Kidney (tissue), 14 donors: ENCODE measurements around the gene FOXP2. TPM values are rescaled to one million over a fixed set of nuclear protein-coding genes. Genes with fewer than 3 reads are reported as not detected.
"Not testable (repeated sequence)": the region's sequence is repeated elsewhere in the genome, so short reads cannot be mapped to it uniquely, and the experiment has no call there.

Experiments
- DNase-seq, 5 donors: peaks; one replicate each; pipeline ENCODE4 v3.0.0-alpha.2; 2013 to 2020
- FAIRE-seq: peaks from 2 replicates; lab custom pipeline; 2012; peaks lifted over from hg19 to GRCh38; lab: Jason Lieb, UNC
- H3K27ac ChIP-seq, 2 donors: one replicate each; pipeline ENCODE4 v1.7.0; 2013; ENCODE audit warnings: low read depth in 2 of 2, low read length in 2 of 2, inconsistent platforms in 1 of 2
- H3K27me3 ChIP-seq: one replicate; pipeline ENCODE4 v1.7.1; 2013; ENCODE audit warnings: low read length, inconsistent platforms; ENCODE audit not compliant: control insufficient read depth, insufficient read depth
- H3K36me3 ChIP-seq, 3 donors: one replicate each; pipeline versions ENCODE4 v1.7.0 to v1.7.1; 2013; ENCODE audit warnings: low read length in 3 of 3, control low read depth in 1 of 3, inconsistent platforms in 1 of 3; ENCODE audit not compliant: insufficient read depth in 3 of 3, control insufficient read depth in 2 of 3
- H3K4me1 ChIP-seq, 3 donors: one replicate each; pipeline versions ENCODE4 v1.7.0 to v1.7.1; 2013; ENCODE audit warnings: low read length in 3 of 3, inconsistent platforms in 1 of 3, low read depth in 1 of 3; ENCODE audit not compliant: control insufficient read depth in 2 of 3, insufficient read depth in 2 of 3
- H3K4me3 ChIP-seq, 3 donors: one replicate each; pipeline versions ENCODE4 v1.7.0 to v1.8.1; 2013; ENCODE audit warnings: low read length in 3 of 3, control low read depth in 1 of 3, inconsistent platforms in 1 of 3
- H3K9ac ChIP-seq, 3 donors: one replicate each; pipeline versions ENCODE4 v1.7.0 to v1.7.1; 2013; ENCODE audit warnings: low read length in 3 of 3, control low read depth in 1 of 3, inconsistent platforms in 1 of 3
- H3K9me3 ChIP-seq, 3 donors: one replicate each; pipeline versions ENCODE4 v1.7.0 to v1.7.1; 2013; ENCODE audit warnings: low read length in 3 of 3, control low read depth in 1 of 3, inconsistent platforms in 1 of 3; ENCODE audit not compliant: control insufficient read depth in 2 of 3, insufficient read depth in 1 of 3
- CTCF ChIP-seq: IDR thresholded peaks from 3 replicates; pipeline ENCODE4 v1.5.1; 2012; ENCODE audit warnings: mild to moderate bottlenecking, moderate library complexity, borderline replicate concordance; ENCODE audit not compliant: insufficient read depth; ENCODE audit errors: extremely low read depth
- intact Hi-C: fragments of 100-400 bp; cut with DNase I; formaldehyde crosslinking; loops from one replicate; pipeline ENCODE4 v1.11.1; 2022
- polyA plus RNA-seq: library from polyadenylated mRNA; stranded (reverse); fragments of 350-450 nt; fragmentation: Illumina TruSeq; extraction: RNeasy Lipid Tissue Mini Kit (QIAGEN cat#74804); gene quantifications from one replicate; pipeline ENCODE4 v1.2.3, GENCODE V29; 2014; ENCODE audit warnings: low read depth, low replicate concordance; ENCODE audit not compliant: insufficient read depth
- total RNA-seq: library from RNA; stranded (reverse); fragmentation: NEBNext Ultra II Directional; extraction: Animal tissue kit (Norgen Biotek cat#: 25700); gene quantifications from one replicate; pipeline ENCODE4 v1.2.1, GENCODE V29; 2021
- donor health status: control.
- donor health status: control.
- donor health status: control.
- donor health status: control.
- donor health status: control.
- donor health status: DM: yes; HTN: yes; CAD: no.
- donor health status: Normal renal cell carcinoma (clear cell type).

The FOXP2 gene
- total and polyA plus RNA-seq, 2 donors from 2014 or later = 0.69 to 8.0 TPM

DNA sequence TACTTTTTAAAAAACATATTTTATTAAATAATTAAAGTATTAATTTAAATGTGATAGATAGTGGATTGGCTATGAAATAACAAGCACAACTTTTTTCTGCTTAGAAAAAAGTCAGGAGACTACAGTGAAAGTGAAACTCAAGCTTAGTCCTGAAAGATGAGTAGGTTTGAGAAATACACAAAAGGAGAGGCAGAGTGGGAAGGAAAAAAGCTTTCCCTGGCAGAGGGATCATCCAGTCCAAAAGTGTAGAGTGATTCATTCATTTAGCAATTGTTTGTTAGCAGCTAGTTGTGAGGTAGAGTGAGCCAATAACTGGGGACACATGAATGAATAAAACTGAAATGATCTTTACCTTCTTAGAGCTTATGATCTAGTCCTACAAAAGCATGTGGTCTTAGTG, 93.5 kb downstream of the FOXP2 start:
- no peaks in the 10 kb centered on the region for H3K9me3 ChIP-seq
- H3K27ac ChIP-seq = no peak overlapping the region
- intact Hi-C loops = no loop called here
- no peaks in the 10 kb centered on the region for H3K36me3 ChIP-seq
- H3K4me1 ChIP-seq = no peaks in the 10 kb centered on the region
- FAIRE-seq (no peak), DNase-seq (no peak)
- no peak overlapping the region for H3K9ac ChIP-seq
- TF ChIP-seq CTCF = no peak
- H3K4me3 ChIP-seq = no peak overlapping the region
- H3K27me3 ChIP-seq = no peaks in the 10 kb centered on the region

DNA sequence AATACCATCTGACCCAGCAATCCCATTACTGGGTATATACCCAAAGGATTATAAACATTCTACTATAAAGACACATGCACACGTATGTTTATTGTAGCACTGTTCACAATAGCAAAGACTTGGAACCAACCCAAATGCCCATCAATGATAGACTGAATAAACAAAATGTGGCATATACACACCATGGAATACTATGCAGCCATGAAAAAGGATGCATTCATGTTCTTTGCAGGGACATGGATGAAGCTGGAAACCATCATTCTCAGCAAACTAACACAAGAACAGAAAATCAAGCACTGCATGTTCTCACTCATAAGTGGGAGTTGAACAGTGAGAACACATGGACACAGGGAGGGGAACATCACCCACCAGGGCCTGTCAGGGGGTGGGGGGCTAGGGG, 96.2 kb downstream of the FOXP2 start:
- H3K36me3 ChIP-seq, FAIRE-seq, H3K4me3 ChIP-seq, H3K9ac ChIP-seq, intact Hi-C loops, DNase-seq, H3K27ac ChIP-seq, H3K27me3 ChIP-seq, H3K9me3 ChIP-seq, H3K4me1 ChIP-seq: not testable (repeated sequence)

- TF ChIP-seq CTCF = no peak
- intact Hi-C loops = no loop called here
- Histone ChIP-seq H3K27me3 (no peaks in the 10 kb centered on the region), H3K4me3 (no peak overlapping the region), H3K36me3 (no peaks in the 10 kb centered on the region), H3K9me3 (no peaks in the 10 kb centered on the region), H3K9ac (no peak overlapping the region), H3K27ac (no peak overlapping the region), H3K4me1 (no peaks in the 10 kb centered on the region)
- FAIRE-seq = no peak
- DNase-seq = peak in 2 of 5 donors; percentile 6 to 17
Measured at GRCh38 chr7:114519240-114519639, 104.6 kb downstream of the FOXP2 start.

- H3K9me3 ChIP-seq = no peaks in the 10 kb centered on the region
- H3K27me3 ChIP-seq = no peaks in the 10 kb centered on the region
- H3K9ac ChIP-seq = no peak overlapping the region
- no peaks in the 10 kb centered on the region for H3K36me3 ChIP-seq
- intact Hi-C loops = no loop called here
- H3K4me3 ChIP-seq = no peak overlapping the region
- FAIRE-seq (no peak), DNase-seq (no peak)
- H3K4me1 ChIP-seq = no peaks in the 10 kb centered on the region
- no peak for TF ChIP-seq CTCF
- H3K27ac ChIP-seq = no peak overlapping the region
Measured at GRCh38 chr7:114522081-114522480, 107.5 kb downstream of the FOXP2 start.
